Measurements from ENCODE around the gene PSG1. TPM values are rescaled to one million over a fixed set of nuclear protein-coding genes. Genes with fewer than 3 reads are reported as not detected.
"Not testable (repeated sequence)": the region's sequence is repeated elsewhere in the genome, so short reads cannot be mapped to it uniquely, and the experiment has no call there.

Gene PSG1
- not detected for total RNA-seq

- Histone ChIP-seq H3K36me3 (no peaks in the 10 kb centered on the region), H3K27ac (no peak within 1 kb of the TSS), H3K4me3 (no peak within 1 kb of the TSS), H3K4me1 (no peaks in the 10 kb centered on the region), H3K27me3 (no peaks in the 10 kb centered on the region), H3K9me3 (no peaks in the 10 kb centered on the region)
- intact Hi-C loops (cut with DNase I) = no loop called here
- TF ChIP-seq POLR2AphosphoS5 (IDR thresholded peaks at IDR 0.05; ENCODE audit: insufficient read depth in 1 of 2, low read depth in 1 of 2) (no peak), POLR2A (IDR thresholded peaks at IDR 0.05) (no peak)
- TF ChIP-seq, protein P1, sequence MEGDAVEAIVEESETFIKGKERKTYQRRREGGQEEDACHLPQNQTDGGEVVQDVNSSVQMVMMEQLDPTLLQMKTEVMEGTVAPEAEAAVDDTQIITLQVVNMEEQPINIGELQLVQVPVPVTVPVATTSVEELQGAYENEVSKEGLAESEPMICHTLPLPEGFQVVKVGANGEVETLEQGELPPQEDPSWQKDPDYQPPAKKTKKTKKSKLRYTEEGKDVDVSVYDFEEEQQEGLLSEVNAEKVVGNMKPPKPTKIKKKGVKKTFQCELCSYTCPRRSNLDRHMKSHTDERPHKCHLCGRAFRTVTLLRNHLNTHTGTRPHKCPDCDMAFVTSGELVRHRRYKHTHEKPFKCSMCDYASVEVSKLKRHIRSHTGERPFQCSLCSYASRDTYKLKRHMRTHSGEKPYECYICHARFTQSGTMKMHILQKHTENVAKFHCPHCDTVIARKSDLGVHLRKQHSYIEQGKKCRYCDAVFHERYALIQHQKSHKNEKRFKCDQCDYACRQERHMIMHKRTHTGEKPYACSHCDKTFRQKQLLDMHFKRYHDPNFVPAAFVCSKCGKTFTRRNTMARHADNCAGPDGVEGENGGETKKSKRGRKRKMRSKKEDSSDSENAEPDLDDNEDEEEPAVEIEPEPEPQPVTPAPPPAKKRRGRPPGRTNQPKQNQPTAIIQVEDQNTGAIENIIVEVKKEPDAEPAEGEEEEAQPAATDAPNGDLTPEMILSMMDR (IDR thresholded peaks at IDR 0.05) = no peak
- no peak for DNase-seq (ENCODE audit: extremely low spot score in 2 of 2)
Observed at GRCh38 chr19:42879613-42880012, at the start of gene PSG1. PSG1 (minus strand) TSS chr19:42879713; CDS start chr19:42879581, 132 bp downstream.

DNA sequence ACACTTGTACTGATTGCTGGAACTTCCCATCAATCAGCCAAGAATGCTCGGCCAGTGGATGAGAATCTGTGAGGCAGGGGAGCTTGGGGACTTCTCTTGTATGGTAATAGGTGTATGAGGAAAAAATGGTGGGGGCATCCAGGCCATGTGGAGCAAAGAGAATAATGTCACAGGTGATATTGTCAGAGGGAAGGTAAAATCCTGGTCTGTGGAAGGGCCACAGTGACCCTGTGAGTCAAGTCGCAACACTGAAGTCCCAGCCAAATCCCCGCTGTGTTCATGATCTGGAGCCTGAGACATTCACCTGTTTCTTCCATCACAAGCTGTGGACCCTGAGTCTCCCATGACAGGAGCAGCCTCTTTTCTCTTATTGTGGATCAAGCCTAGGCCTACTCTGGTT is 49.4 kb upstream of the PSG1 start:
- no peak for DNase-seq (ENCODE audit: extremely low spot score in 2 of 2)

GRCh38 chr19:42926781-42927180 is 47.3 kb upstream of the PSG1 start:
- no peaks in the 10 kb centered on the region for H3K36me3 ChIP-seq
- no peak overlapping the region for H3K4me3 ChIP-seq
- TF ChIP-seq POLR2AphosphoS5 (IDR thresholded peaks at IDR 0.05; ENCODE audit: insufficient read depth in 1 of 2, low read depth in 1 of 2) (no peak), POLR2A (IDR thresholded peaks at IDR 0.05) (no peak)
- TF ChIP-seq, protein P1 (IDR thresholded peaks at IDR 0.05) = no peak
- no peaks in the 10 kb centered on the region for H3K9me3 ChIP-seq
- H3K27me3 ChIP-seq = no peaks in the 10 kb centered on the region
- no peak overlapping the region for H3K27ac ChIP-seq
- no peak for DNase-seq (ENCODE audit: extremely low spot score in 2 of 2)
- intact Hi-C loops (cut with DNase I) = no loop called here
- H3K4me1 ChIP-seq = no peaks in the 10 kb centered on the region

More for the DNA sequence above, 49.4 kb upstream of the PSG1 start:
- no peak for TF ChIP-seq POLR2AphosphoS5 (IDR thresholded peaks at IDR 0.05; ENCODE audit: insufficient read depth in 1 of 2, low read depth in 1 of 2)
- TF ChIP-seq, protein P1 (IDR thresholded peaks at IDR 0.05) = no peak
- no peaks in the 10 kb centered on the region for H3K27me3 ChIP-seq
- no peaks in the 10 kb centered on the region for H3K4me1 ChIP-seq
- no peak overlapping the region for H3K4me3 ChIP-seq
- H3K36me3 ChIP-seq = no peaks in the 10 kb centered on the region
- intact Hi-C loops (cut with DNase I) = no loop called here
- no peak overlapping the region for H3K27ac ChIP-seq
- no peaks in the 10 kb centered on the region for H3K9me3 ChIP-seq

GRCh38 chr19:42923106-42923505 is 43.6 kb upstream of the PSG1 start:
- H3K4me3 ChIP-seq; H3K27me3 ChIP-seq; DNase-seq (ENCODE audit: extremely low spot score in 2 of 2); H3K4me1 ChIP-seq; H3K9me3 ChIP-seq; H3K36me3 ChIP-seq; intact Hi-C loops (cut with DNase I); H3K27ac ChIP-seq: not testable (repeated sequence)

DNA sequence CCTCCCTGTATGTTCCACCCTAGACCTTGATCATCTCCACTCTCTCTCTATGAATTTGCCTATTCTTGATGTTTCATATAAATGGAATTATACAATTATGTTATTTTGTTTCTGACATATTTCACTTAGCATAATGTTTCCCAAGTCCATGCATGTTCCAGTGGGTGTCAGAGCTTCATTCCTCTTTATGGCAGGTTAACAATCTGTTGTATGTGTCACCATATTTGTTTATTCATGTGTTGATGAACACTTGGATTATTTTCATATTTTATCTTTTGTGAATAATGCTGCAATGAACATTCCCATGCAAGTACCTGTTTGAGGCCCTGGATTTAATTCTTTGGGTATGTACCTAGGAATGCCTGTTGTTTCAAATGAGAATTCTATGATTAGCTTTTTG is 41.5 kb upstream of the PSG1 start:
- H3K4me3 ChIP-seq; H3K4me1 ChIP-seq; H3K9me3 ChIP-seq; intact Hi-C loops (cut with DNase I); H3K36me3 ChIP-seq; H3K27ac ChIP-seq; H3K27me3 ChIP-seq; DNase-seq (ENCODE audit: extremely low spot score in 2 of 2): not testable (repeated sequence)

DNA sequence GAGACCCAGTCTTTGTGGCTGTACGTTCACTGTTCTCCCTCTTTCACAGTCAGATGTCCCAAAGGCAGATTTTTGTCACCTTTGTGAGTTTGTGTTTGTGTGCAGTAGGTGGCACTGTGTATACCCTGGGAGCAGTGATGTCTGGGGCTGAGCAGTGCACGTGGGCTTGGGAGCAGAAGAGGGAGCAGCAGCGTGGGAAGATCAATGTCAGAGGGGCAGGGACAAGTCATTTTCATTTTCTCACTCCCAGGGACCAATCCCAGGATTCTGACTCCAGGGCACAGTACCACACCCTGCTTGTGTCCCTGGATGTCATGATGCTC is 40.2 kb upstream of the PSG1 start:
- Histone ChIP-seq H3K4me3 (no peak overlapping the region), H3K27me3 (no peaks in the 10 kb centered on the region), H3K9me3 (no peaks in the 10 kb centered on the region), H3K36me3 (no peaks in the 10 kb centered on the region), H3K27ac (no peak overlapping the region), H3K4me1 (no peaks in the 10 kb centered on the region)
- no peak for DNase-seq (ENCODE audit: extremely low spot score in 2 of 2)
- TF ChIP-seq, protein P1 (IDR thresholded peaks at IDR 0.05) = no peak
- no peak for TF ChIP-seq POLR2A (IDR thresholded peaks at IDR 0.05)
- TF ChIP-seq POLR2AphosphoS5 (IDR thresholded peaks at IDR 0.05; ENCODE audit: insufficient read depth in 1 of 2, low read depth in 1 of 2) = no peak
- intact Hi-C loops (cut with DNase I) = no loop called here

DNA sequence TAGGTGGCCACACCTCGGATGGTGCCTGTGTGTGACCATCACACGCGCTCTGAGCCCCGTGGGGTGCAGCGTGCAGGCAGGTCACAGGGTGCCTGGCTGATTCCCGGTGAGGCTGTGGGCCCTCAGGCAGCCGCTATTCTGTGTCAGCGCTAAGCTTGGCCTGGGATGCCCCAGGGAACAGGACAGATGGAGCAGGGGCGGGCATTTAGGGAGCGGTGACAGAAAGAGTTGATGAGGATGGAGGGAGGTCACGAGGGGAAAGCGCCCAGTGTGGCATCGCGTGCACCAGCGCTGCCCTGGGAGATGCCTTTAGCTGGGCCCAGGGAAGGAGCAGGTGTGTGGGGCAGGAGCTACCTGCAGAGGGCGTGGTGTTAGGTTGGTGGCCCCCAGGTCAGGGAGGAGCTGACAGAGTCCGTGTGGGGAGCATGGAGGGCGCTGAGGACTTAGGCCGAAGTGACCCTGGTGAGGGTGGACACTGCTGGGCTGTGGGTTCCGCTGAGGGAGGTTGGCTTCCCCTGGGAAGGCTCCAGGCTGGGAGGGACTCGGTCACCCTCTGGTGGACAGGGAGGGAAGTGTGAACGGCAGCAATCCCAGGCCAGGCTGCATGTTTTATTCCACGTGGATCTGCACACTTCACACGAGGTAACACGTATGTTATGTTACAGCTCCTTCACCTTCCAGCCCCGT is 39.7 kb upstream of the PSG1 start:
- H3K4me3 ChIP-seq; H3K36me3 ChIP-seq; DNase-seq (ENCODE audit: extremely low spot score in 2 of 2); intact Hi-C loops (cut with DNase I); H3K4me1 ChIP-seq; H3K9me3 ChIP-seq; H3K27me3 ChIP-seq; H3K27ac ChIP-seq: not testable (repeated sequence)

GRCh38 chr19:42918377-42919069 is 39.0 kb upstream of the PSG1 start:
- H3K4me1 ChIP-seq; H3K27ac ChIP-seq; H3K36me3 ChIP-seq; DNase-seq (ENCODE audit: extremely low spot score in 2 of 2); H3K27me3 ChIP-seq; H3K4me3 ChIP-seq; intact Hi-C loops (cut with DNase I); H3K9me3 ChIP-seq: not testable (repeated sequence)

GRCh38 chr19:42917634-42918033 is 38.1 kb upstream of the PSG1 start, which contains the start of gene PSG6:
PSG6 (minus strand) TSS chr19:42917894; CDS start chr19:42917792, 102 bp downstream.
- H3K9me3 ChIP-seq; intact Hi-C loops (cut with DNase I); DNase-seq (ENCODE audit: extremely low spot score in 2 of 2); H3K36me3 ChIP-seq; H3K4me1 ChIP-seq; H3K4me3 ChIP-seq; H3K27ac ChIP-seq; H3K27me3 ChIP-seq: not testable (repeated sequence)

Measured in vagina (tissue), 2 donors.